ENCODE results near the gene MYO7A.

MYO7A gene

GRCh38 chr11:77146261-77147035 is 18.4 kb downstream of the MYO7A start:
- DNase-seq (ENCODE audit: low read depth in 2 of 3, low spot score in 1 of 3) = no peak

- no peak for DNase-seq (ENCODE audit: low read depth in 2 of 3, low spot score in 1 of 3)
Measured at GRCh38 chr11:77147036-77147315, 18.9 kb downstream of the MYO7A start.

GRCh38 chr11:77147668-77148321 is 19.7 kb downstream of the MYO7A start:
- DNase-seq (ENCODE audit: low read depth in 2 of 3, low spot score in 1 of 3) = no peak

GRCh38 chr11:77148963-77149715 is 21.1 kb downstream of the MYO7A start:
- no peak for DNase-seq (ENCODE audit: low read depth in 2 of 3, low spot score in 1 of 3)

- no peak for DNase-seq (ENCODE audit: low read depth in 2 of 3, low spot score in 1 of 3)
Measured at GRCh38 chr11:77149716-77150392, 21.8 kb downstream of the MYO7A start.

GRCh38 chr11:77150836-77151235 is 22.8 kb downstream of the MYO7A start:
- no peak for DNase-seq (ENCODE audit: low read depth in 2 of 3, low spot score in 1 of 3)

GRCh38 chr11:77151804-77152509 is 23.9 kb downstream of the MYO7A start:
- DNase-seq (ENCODE audit: low read depth in 2 of 3, low spot score in 1 of 3) = peak; percentile 55 to 69 (median 65)

- no peak for DNase-seq (ENCODE audit: low read depth in 2 of 3, low spot score in 1 of 3)
Measured at GRCh38 chr11:77152846-77153245, 24.8 kb downstream of the MYO7A start.

- DNase-seq (ENCODE audit: low read depth in 2 of 3, low spot score in 1 of 3) = no peak
Measured at GRCh38 chr11:77153276-77154185, 25.5 kb downstream of the MYO7A start.

GRCh38 chr11:77154381-77155081 is 26.5 kb downstream of the MYO7A start:
- DNase-seq (ENCODE audit: low read depth in 2 of 3, low spot score in 1 of 3) = no peak

GRCh38 chr11:77155082-77155475 is 27.0 kb downstream of the MYO7A start:
- no peak for DNase-seq (ENCODE audit: low read depth in 2 of 3, low spot score in 1 of 3)

GRCh38 chr11:77155556-77156130 is 27.6 kb downstream of the MYO7A start:
- no peak for DNase-seq (ENCODE audit: low read depth in 2 of 3, low spot score in 1 of 3)

- DNase-seq (ENCODE audit: low read depth in 2 of 3, low spot score in 1 of 3) = no peak
Measured at GRCh38 chr11:77156396-77157195, 28.6 kb downstream of the MYO7A start.

- DNase-seq (ENCODE audit: low read depth in 2 of 3, low spot score in 1 of 3) = no peak
Measured at GRCh38 chr11:77158041-77158695, 30.1 kb downstream of the MYO7A start.

- no peak for DNase-seq (ENCODE audit: low read depth in 2 of 3, low spot score in 1 of 3)
Measured at GRCh38 chr11:77159219-77159936, 31.3 kb downstream of the MYO7A start.

- no peak for DNase-seq (ENCODE audit: low read depth in 2 of 3, low spot score in 1 of 3)
Measured at GRCh38 chr11:77159937-77160495, 32.0 kb downstream of the MYO7A start.

GRCh38 chr11:77163271-77163670 is 35.2 kb downstream of the MYO7A start:
- no peak for DNase-seq (ENCODE audit: low read depth in 2 of 3, low spot score in 1 of 3)

All from stimulated activated CD4-positive, alpha-beta T cell treated with anti-CD3 and anti-CD28 coated beads, Interleukin-12 subunit alpha, Interleukin-12 subunit beta, amount 100 ng/mL, for 48 hours (primary cell).